NCI-H345 treated with DMSO at 0.1 percent for 48 hours (cell line): ENCODE measurements around the gene GSK3B.
"Not testable (repeated sequence)": the region's sequence is repeated elsewhere in the genome, so short reads cannot be mapped to it uniquely, and the experiment has no call there.

Experiments used
- DNase-seq: peaks from one replicate; lab custom pipeline; 2025; ENCODE audit not compliant: unreplicated experiment; lab: John Stamatoyannopoulos, UW

Gene GSK3B

DNA sequence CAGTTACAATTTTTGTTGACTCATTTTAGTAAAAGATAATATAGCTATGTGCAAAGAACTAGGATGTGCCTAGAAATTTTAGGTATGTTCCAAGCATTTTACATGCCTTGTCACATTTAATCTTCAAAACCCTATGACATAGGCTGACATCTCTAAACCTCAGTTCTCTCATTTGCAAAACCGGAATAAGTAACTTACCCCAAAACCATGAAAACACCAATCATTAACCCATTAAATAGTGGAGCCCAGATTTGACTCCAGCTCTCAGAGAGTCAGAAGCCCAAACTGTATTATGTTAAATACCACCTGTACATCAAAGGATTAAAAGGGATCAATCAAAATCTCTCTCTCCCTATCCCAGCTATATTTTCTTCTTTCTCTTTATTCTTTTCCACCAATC, 36.6 kb downstream of the GSK3B start:
- no peak for DNase-seq

DNA sequence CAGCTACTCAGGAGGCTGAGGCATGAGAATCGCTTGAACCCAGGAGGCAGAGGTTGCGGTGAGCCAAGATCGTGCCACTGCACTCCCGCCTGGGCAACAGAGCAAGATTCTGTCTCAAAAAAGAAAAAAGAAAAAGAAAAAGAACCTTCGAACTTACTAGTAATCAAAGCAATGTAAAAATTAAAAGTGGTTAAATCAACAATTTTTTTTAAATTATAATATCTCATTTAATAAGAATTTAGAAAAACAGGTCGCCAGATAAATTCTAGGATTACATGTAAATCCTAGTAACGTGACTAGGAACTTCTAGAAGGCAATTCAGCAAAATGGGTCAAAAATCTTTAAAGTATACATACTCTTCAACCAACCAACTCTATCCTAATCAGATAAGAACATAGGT, 37.2 kb downstream of the GSK3B start:
- no peak for DNase-seq

DNA sequence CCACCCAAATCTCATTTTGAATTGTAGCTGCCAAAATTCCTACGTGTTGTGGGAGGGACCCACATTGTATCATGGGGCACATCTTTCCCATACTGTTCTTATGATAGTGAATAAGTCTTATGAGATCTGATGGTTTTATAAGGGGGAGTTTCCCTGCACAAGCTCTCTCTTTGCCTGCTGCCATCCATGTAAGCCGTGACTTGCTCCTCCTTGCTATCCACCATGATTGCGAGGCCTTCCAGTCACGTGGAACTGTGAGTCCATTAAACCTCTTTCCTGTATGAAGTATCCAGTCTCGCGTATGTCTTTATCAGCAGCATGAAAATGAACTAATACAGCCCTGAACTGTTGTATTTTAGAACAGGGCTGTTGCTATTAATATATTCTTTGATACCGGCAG, 40.6 kb downstream of the GSK3B start:
- not testable (repeated sequence) for DNase-seq

DNA sequence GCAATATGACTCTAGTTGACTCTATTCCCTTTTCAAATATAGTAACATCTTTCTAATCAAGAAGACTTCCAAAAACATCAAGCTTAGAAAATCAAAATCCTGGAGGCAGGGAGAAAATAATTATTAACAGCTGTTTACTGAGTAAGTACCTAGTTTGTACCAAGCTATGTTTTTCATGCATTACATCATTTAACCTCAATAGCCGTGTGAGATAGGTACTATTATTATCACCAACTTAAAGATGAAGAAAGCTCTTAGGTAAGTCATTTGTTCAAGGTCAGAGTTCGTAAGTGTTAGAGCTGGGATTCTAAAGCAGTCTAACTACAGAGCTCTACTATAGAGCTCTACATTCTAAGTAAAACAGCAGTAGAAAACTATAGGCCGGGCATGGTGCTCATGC, 41.6 kb downstream of the GSK3B start:
- no peak for DNase-seq

DNA sequence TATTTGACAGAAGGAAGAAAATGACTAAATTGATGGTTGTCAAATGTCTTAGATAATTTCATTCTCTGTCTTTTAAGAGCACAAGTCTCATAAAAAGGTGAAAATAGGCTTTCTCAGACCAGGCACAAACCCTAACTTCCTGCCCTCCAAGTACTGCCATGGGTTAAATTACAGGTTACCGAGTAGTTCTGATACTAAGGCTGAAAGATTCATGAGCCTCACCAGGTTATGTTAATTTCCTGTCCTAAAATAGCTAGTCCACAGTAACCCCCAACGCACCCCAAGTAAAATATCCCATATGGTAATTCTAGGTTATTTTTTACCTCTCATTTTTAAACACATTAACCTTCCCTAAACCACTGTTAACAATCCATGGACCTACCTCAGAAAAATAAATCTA, 42.0 kb downstream of the GSK3B start:
- no peak for DNase-seq

DNA sequence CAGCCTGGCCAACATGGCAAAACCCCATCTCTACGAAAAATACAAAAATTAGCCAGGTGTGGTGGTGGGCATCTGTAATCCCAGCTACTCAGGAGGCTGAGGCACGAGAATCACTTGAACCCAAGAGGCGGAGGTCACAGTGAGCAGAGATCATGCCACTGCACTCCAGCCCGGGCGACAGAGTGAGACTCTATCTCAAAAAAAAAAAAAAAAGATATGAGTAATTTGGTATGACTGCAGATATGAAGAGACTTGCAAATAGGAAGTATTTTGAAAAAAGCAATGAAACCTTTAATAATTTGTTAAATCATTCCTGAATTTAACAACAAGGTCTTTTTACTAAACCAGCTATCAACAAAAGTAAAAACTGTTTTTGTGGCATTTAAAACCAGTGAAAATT, 42.7 kb downstream of the GSK3B start:
- DNase-seq = not testable (repeated sequence)

DNA sequence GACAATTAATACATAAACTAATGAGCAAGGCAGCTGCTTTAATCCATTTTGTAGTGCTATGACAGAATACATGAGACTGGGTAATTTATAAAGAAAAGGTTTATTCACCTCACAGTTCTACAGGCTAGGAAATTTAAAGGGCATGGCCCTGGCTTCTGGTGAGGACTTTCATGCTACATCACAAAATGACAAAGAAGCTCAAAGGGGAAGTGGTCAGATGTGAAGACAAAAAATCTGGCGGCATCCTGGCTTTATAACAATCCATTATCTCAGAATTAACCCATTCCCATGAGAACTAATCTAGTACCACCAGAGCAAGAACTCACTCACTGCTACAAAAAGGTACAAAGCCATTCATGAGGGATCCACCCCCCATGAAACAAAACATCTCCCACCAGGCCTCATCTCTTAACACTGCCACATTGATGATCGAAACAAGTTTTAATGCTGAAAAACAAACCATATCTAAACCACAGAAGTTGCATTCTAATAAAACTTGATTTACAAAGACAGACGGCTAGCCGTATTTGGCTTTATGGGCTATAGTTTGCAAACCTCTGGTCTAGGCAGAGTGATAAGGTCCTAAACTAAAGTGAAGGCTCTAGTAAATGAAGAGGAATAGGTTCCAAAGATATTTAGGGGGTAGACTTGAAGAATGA, 44.2 kb downstream of the GSK3B start:
- DNase-seq = no peak

DNA sequence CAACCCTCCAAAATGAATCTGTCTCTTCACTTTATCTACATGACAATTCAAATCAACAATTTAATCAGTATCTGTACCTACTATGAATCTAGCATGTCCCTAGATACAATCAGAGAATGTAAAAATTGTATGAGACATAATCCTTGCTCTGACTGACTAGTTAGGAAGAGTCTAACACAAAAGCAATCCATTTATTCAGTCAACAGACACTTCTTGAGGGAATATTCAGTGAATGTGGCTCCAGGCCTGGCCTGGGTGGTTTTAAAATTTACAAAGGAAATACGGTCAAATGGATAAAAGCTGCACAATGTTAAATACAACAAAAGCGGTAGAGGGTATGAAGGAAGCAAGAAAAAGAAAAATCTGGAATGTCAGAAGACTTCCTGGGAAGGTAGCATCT, 45.2 kb downstream of the GSK3B start:
- DNase-seq = no peak

DNA sequence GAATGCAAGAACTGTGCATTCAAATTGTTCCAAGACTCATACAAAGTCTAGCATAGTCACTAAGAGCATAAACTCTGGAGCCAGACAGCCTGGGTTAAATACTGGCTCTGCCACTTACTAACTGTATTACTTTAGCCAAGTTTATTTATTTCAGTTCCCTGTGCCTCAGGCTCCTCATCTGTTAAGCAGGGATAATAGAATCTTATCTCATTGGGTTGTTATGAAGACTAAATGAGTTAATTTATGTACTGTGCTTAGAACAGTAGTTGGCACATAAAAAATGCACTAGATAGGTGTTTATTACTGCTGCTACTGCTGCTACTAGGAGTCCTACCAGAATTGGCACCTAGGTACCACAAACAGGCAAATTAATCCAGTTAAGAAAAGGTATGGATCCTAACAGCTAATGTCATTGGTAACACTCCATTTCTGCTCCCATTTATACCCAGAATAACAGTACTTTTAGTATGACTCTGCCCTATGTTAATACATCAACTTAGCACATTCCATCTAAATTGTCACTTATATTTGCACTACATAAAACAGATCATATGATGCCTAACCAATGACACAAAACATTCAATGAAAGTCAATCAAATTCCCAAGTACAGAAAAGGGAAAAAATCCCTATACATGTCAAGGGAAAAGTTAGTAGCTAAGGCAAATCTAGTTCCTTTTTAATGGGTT, 45.7 kb downstream of the GSK3B start:
- no peak for DNase-seq

DNA sequence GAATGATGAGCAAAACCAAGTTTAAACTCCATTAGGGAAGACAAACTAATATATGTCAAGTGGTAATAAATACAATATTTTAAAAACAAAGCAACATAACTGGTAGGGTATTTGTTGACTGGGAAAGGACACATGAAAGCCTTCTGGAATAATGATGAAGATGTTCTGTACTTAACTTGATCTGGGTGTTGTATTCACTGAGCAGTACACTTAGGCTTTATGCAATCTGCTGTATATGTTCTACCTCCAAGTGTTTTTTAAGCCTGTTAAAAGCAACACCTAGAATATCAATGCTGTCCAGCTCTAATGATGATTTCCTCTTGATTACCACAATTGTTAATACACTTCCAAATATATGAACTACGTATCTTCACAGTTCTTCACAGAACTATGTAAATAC, 46.6 kb downstream of the GSK3B start:
- DNase-seq = no peak

DNA sequence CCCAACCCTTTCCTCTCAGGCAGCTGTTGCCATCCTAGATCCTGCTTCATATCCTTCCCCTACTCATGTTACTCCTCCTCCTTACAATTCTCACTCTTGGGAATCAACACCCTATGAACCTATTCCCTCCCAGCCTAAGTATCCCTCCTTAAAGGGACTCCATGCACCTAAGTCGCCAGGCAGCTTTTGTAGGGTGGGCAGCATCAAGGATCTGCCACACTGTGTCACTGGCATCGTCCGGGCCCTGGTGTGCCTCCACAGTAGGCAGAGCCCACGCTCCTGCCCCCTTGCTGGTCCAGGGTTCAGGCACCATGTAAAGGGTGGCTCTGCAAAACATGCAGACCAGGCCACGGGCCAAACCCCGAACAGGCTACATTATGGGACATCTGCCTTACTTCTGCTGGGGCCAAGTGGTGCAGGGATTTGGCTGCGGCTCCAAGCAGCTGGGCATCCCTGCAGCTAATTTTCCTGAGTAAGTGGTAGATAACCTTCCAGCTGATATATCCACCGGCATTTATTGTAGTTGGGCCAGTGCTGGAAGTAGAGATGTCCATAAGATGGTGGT, 53.4 kb downstream of the GSK3B start:
- DNase-seq = no peak

DNA sequence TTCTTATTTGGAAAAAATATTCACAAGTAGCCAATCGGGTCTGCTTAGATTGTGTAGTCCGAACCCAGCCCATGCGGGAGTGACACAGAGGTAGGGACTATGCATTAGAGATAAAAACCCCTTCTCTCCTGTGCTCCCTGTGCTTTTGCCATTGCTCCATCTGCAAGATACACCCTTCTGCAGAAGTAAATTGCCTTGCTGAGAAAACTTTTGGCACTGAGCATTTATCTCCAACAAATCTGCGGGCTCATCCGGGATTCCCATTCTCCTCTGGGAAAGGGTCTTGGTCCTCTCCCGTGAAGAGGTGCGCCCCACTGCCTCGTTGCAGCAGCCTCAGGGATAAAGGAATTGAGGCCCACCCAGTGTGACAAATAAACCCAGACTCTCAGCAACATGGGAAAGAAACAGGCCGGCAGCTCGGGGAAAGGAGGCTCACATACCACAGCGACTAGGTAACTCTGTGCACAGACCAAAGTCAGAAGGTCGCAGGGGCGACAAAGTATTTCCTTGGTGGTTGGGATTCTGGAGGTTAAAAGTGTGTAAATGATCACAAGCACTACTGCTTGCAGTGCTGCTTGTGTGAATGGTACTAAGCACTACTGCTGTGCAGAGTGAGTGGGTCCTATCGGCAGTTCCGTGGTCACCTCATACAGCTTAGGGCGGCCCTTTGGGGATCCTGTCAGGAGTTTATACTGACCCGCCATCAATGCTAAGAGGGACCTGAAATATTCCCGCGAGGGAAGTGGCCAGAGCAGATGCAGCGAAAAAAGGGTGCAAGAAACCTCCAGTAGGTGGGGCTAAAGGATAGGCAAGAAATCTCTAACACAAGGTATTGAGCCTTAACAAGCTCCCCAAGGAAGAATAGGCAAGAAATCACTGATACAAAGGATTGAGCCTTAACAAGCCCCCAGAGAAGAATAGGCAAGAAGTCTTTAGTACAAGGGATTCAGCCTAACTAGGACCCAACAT, 54.3 kb downstream of the GSK3B start:
- DNase-seq = no peak

DNA sequence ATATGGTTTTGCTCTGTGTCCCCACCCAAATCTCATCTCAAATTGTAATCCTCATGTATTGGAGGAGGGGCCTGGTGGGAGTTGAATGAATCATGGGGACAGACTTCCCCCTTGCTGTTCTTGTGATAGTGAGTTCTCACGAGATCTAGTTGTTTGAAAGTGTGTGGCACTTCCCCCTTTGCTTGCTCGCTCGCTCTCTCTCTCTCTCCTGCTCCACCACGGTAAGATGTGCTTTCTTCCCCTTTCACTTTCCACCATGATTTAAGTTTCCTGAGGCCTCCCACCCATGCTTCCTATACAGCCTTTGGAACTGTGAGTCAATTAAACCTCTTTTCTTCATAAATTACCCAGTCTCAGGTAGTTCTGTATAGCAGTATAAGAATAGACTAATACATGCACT, 60.7 kb downstream of the GSK3B start:
- DNase-seq = no peak

DNA sequence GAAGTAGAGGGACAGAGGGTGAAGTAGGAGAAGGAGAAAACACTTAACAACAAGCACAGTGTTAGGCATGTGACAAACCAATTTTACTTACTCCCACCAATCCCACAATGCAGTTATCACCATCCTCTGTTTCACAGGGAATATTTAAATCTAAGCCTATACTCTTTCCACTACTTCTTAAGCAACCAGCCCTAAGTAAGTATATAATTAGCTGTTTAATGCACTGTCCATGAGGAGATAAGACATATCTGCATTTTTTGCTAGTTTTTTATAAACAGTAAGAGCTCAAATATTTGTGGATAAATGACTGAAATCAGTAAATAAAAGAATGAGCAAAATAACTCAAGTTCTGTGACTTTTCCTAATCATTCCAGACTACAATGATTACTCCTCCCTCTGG, 62.7 kb downstream of the GSK3B start:
- DNase-seq = no peak

DNA sequence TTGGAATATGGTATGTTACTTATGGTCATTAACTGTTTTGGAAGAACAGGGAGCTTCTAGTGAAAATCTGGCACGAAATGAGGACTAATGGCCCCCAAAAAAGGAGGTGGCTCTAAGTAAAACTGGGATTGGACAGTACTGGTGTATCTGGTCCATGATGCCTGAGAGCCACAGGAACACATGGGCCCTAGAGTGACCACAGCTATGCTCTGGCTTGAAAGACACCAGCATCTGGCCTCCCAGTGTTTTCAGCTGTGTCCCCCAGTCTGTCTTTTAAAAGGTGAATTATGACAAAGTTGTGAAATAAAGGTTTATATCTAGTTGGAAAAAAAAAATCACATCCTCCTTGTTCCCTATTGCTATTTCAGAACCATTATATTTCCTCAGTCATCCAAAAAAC, 64.5 kb downstream of the GSK3B start:
- DNase-seq = no peak

DNA sequence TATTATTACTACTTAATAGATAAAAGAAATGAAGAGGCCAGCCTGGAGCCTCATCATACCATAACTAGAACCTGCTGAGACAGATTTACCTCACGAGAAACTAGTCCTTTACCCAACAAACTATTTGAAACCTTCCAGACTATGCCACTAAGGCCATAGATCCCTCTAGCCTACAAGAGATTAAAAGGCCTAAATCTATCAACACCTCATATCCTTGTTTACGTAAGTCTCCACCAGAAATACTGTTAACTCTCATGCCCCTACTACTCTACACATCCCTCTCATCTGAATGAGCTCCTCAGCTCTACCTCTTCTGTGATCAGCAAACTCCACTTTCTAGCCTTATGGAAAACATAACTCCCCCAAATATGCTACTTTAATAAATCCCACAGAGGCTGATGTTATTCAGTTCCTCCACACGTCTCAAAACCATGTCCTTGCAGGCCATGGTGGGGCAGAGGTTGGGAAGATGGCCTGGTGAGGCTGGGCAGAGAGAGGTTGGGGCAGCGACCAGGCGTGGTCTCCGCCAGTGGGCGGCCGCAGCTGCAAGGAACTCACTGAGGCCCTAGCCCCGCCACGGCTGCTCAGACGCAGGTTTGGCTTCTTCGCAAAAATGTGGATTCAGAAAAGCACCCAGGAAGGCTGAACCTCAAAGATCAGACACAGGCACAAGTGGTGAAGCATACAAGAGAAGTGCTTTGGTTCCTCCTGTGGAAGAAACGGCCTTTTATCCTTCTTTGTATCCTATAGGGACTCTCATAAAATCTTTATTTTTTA, 65.8 kb downstream of the GSK3B start:
- DNase-seq = no peak

DNA sequence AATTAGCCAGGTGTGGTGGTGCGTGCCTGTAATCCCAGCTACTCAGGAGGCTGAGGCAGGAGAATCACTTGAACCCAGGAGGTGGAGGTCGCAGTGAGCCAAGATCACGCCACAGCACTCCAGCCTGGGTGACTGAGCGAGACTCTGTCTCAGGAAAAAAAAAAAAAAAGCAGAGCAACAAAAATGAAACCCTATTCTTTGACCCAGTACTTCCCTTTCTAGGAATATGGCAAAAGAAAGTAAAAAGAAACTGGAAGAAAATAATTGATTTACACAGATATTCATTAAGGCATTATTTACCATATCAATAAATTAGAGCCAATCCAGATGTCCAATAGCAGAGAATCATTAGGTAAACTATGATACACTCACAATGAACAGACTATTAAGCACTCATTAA, 67.0 kb downstream of the GSK3B start:
- DNase-seq = no peak

DNA sequence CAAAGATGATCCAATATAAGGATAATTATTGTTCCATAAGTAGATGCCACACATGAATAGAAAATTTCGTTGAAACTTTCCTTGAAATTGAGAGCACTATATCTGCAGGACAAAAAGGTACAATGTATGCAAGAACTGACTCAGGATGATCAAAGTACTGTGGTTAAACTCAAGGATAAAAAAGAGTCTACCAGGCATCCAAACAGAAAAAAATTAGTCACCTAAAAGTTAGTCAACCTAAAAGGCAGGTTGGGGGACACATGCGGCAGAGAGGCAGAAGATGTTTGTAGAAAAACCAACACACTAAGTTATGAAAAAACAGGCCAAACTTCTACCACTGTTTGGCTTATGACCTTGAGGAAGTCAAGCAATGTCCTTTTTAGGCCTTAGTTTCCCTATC, 68.7 kb downstream of the GSK3B start:
- no peak for DNase-seq

DNA sequence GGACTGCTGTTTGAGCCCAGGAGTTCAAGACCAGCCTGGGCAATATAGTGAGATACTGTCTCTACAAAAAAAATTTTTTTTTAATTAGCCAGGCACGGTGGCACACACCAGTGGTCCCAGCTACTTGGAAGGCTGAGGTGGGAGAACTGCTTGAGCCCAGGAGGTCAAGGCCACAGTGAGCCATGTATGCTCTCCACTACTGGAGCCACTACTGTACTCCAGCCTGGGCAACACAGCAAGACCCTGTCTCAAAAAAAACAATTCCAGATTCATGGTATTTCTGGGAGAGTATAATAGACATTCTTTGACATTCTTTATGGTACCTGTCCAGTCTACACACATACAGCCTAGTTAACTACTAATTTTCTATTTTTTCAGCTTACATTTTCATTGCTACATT, 70.1 kb downstream of the GSK3B start:
- no peak for DNase-seq

DNA sequence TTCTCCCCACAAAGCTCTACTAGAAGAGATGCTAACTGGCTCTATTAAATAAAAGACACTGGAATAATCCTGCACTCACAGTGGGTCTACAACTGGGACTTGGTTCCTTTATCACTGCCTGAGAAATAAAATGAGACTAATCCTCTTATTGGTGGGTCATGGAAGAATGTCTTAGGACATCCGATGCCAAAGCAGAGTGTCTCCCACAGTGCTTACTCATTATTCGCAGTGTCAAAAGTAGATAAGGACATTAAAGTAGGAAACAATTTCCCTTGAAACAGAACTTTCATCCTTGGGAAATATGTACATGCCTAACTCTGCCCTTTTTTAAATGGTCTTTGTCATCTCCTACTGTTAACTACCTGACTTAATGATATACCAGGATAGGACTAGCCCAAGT, 71.5 kb downstream of the GSK3B start:
- DNase-seq = no peak

DNA sequence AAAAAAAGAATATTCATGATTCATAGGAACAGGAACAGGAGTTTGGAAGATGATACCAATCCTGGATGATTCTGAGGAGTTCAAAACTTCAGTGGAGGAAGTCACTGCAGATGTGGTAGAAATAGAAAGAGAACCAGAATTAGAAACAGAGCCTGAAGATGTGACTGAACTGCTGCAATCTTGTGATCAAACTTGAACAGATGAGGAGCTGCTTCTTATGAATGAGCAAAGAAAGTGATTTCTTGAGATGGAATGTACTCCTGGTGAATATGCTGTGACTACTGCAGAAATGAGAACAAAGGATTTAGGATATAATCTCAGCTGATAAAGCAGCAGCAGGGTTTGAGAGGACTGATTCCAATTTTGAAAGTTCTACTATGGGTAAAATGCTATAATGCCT, 72.7 kb downstream of the GSK3B start:
- no peak for DNase-seq
